ENCODE measurements around the gene TOX4.

DNA sequence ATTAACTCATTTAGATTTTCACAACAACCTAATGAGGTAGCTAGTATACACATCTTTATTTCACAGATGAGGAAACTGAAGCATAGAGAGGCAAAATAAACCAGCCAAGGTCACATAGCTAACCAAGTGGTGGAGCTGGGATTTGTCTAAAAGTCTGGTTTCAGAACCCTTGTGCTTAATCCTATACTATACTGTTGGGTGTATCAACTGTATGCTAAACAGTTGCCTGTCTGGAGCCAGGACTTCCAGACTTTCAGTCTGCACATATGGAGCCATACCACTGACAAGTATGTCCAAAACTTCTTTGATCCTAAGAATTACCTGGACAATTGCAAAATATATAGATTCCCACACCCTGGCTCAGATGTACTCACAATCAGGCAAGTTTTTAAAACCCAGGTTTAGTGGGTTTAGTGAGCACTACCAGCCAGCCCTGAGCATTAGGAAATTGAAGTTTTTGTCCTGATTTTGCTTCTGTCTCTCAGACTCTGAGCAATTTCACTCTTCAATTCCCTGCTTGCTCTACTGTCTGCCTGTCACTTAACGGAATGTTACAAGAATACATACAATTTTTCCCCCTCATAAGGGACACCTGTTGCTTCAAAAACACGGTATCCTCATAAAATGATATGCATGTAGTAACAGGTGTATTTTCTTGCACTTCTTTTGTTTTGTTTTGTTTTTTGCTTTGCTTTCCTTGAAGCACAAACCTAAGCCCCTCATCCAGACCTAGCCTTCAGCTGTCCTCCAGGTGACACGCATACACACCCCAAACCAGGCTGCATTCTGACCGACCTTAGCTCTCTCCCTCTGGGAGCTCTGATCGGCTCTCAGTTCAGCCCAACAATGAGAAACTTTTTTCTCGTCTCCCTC, 58.8 kb downstream of the TOX4 start:
- TF ChIP-seq, protein P1, sequence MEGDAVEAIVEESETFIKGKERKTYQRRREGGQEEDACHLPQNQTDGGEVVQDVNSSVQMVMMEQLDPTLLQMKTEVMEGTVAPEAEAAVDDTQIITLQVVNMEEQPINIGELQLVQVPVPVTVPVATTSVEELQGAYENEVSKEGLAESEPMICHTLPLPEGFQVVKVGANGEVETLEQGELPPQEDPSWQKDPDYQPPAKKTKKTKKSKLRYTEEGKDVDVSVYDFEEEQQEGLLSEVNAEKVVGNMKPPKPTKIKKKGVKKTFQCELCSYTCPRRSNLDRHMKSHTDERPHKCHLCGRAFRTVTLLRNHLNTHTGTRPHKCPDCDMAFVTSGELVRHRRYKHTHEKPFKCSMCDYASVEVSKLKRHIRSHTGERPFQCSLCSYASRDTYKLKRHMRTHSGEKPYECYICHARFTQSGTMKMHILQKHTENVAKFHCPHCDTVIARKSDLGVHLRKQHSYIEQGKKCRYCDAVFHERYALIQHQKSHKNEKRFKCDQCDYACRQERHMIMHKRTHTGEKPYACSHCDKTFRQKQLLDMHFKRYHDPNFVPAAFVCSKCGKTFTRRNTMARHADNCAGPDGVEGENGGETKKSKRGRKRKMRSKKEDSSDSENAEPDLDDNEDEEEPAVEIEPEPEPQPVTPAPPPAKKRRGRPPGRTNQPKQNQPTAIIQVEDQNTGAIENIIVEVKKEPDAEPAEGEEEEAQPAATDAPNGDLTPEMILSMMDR (IDR thresholded peaks at IDR 0.05) = no peak
- TF ChIP-seq EZH2 (IDR thresholded peaks at IDR 0.05) = no peak
- TF ChIP-seq EZH2phosphoT487 (IDR thresholded peaks at IDR 0.05) = no peak
